ENCODE data around the gene TCTN1.

- no peak for TF ChIP-seq CTCF (IDR thresholded peaks at IDR 0.05)
- TF ChIP-seq POLR2A (IDR thresholded peaks at IDR 0.05), result no peak
Measured at GRCh38 chr12:110574044-110574443, 39.9 kb upstream of the TCTN1 start.
